GM12878 (cell line): ENCODE results near the gene LMCD1. TPM values are rescaled to one million over a fixed set of nuclear protein-coding genes. Genes with fewer than 3 reads are reported as not detected.
A peak's percentile ranks its signal among the peaks of the same experiment; 100 is the strongest.

Experiments used
- ATF7 ChIP-seq: fragments of 450-650 bp; IDR thresholded peaks from 2 replicates; pipeline ENCODE4 v1.6.1; 2016; ENCODE audit warnings: low read depth, mild to moderate bottlenecking
- DPF2 ChIP-seq: fragments of 450-650 bp; IDR thresholded peaks from 2 replicates; pipeline ENCODE4 v1.6.1; 2017; ENCODE audit warnings: mild to moderate bottlenecking
- FOS ChIP-seq: IDR thresholded peaks from 3 replicates; pipeline ENCODE4 v1.6.1; 2011; ENCODE audit warnings: borderline replicate concordance; ENCODE audit not compliant: insufficient read length; ENCODE audit errors: extremely low read depth
- FOXK2 ChIP-seq: fragments of 450-650 bp; IDR thresholded peaks from 2 replicates; pipeline ENCODE4 v1.6.1; 2017; ENCODE audit warnings: mild to moderate bottlenecking, moderate library complexity
- FOXM1 ChIP-seq: IDR thresholded peaks from 2 replicates; pipeline ENCODE4 v1.6.1; 2012; ENCODE audit warnings: low read depth, mild to moderate bottlenecking, inconsistent platforms, low read length, moderate library complexity
- HDAC6 ChIP-seq: fragments of 200-600 bp; sonication (generic); IDR thresholded peaks from one replicate; pipeline ENCODE4 v1.8.0; 2017; ENCODE audit warnings: antibody characterized with exemption; ENCODE audit not compliant: unreplicated experiment
- IKZF1 ChIP-seq: fragments of 450-650 bp; conservative IDR thresholded peaks from 2 replicates; pipeline ENCODE4 v1.6.1; 2017; ENCODE audit warnings: antibody characterized with exemption, mild to moderate bottlenecking
- IKZF2 ChIP-seq, 2 experiments: fragments of 450-650 bp; IDR thresholded peaks; 2 replicates each; pipeline ENCODE4 v1.6.1; 2017; ENCODE audit warnings: mild to moderate bottlenecking in 2 of 2, moderate library complexity in 2 of 2
- IRF4 ChIP-seq: IDR thresholded peaks from 2 replicates; pipeline ENCODE4 v1.6.1; 2011; ENCODE audit warnings: low read depth, low read length
- JUNB ChIP-seq: IDR thresholded peaks from 2 replicates; pipeline ENCODE4 v1.6.1; 2016; ENCODE audit warnings: antibody characterized with exemption, mild to moderate bottlenecking
- MLLT1 ChIP-seq: fragments of 450-650 bp; IDR thresholded peaks from 2 replicates; pipeline ENCODE4 v1.6.1; 2016; ENCODE audit warnings: mild to moderate bottlenecking
- NR2C2 ChIP-seq: IDR thresholded peaks from 2 replicates; pipeline ENCODE4 v1.6.1; 2011; ENCODE audit warnings: borderline replicate concordance, low read depth; ENCODE audit not compliant: control insufficient read depth, insufficient read length
- POLR2AphosphoS5 ChIP-seq: IDR thresholded peaks from 2 replicates; pipeline ENCODE4 v1.6.1; 2011; ENCODE audit warnings: mild to moderate bottlenecking, low read length, inconsistent platforms
- PRDM15 ChIP-seq: fragments of 450-650 bp; formaldehyde crosslinking; IDR thresholded peaks from 2 replicates; pipeline ENCODE4 v1.4.0; 2020; ENCODE audit warnings: mild to moderate bottlenecking, moderate library complexity
- RFX5 ChIP-seq: IDR thresholded peaks from 2 replicates; pipeline ENCODE4 v1.6.1; 2011; ENCODE audit warnings: low read depth, low read length, improper control_type of control experiment
- SPI1 ChIP-seq: IDR thresholded peaks from 2 replicates; pipeline ENCODE4 v1.6.1; 2011; ENCODE audit warnings: low read depth, mild to moderate bottlenecking, low read length, moderate library complexity, borderline replicate concordance; ENCODE audit not compliant: insufficient read depth
- TCF12 ChIP-seq: IDR thresholded peaks from 2 replicates; pipeline ENCODE4 v1.6.1; 2011; ENCODE audit warnings: low read depth, mild to moderate bottlenecking, low read length
- polyA plus RNA-seq, 11 experiments: library from polyadenylated mRNA; depleted of rRNA in 4 of 11; unstranded in 6 of 11; stranded (reverse) in 5 of 11; fragments of >200 nt; fragmentation: Nextera tagmentation in 4 of 11; fragmentation: Illumina TruSeq in 1 of 11; extraction: Ambion mirVana in 4 of 11; extraction: Trizol in 1 of 11; gene quantifications; 1 replicate in 1 of 11; 2 replicates in 10 of 11; pipeline versions ENCODE4 v1.2.1 to v1.2.3, GENCODE V29; 2011 to 2016; ENCODE audit warnings: inconsistent platforms in 2 of 11, missing spikeins in 2 of 11, low read depth in 1 of 11
- total RNA-seq, 4 experiments: library from RNA; depleted of rRNA in 3 of 4; stranded (reverse); fragments of >200 nt in 3 of 4; fragmentation: Illumina TruSeq in 1 of 4; extraction: Trizol in 1 of 4; gene quantifications; 2 replicates each; pipeline versions ENCODE4 v1.2.1 to v1.2.3, GENCODE V29; 2013 to 2021
- TF ChIP-seq, protein P1 (sequence below): fragments of 150-350 bp; IDR thresholded peaks from 2 replicates; pipeline ENCODE4 v1.6.1; 2016; ENCODE audit warnings: low read depth, low read length
- TF ChIP-seq, protein P2 (sequence below): fragments of 450-650 bp; IDR thresholded peaks from 2 replicates; pipeline ENCODE4 v1.6.1; 2014; ENCODE audit warnings: mild to moderate bottlenecking
- TF ChIP-seq, protein P3 (sequence below): fragments of 450-650 bp; IDR thresholded peaks from 2 replicates; pipeline ENCODE4 v1.6.1; 2017; ENCODE audit warnings: mild to moderate bottlenecking, low read depth, inconsistent platforms; ENCODE audit not compliant: poor library complexity, severe bottlenecking

Gene LMCD1
- total and polyA plus RNA-seq, 10 of the 15 experiments (the other 5 are each of a cell fraction or from before 2014, with no cell fraction given), result 0.27 to 6.4 (median 1.7) TPM

DNA sequence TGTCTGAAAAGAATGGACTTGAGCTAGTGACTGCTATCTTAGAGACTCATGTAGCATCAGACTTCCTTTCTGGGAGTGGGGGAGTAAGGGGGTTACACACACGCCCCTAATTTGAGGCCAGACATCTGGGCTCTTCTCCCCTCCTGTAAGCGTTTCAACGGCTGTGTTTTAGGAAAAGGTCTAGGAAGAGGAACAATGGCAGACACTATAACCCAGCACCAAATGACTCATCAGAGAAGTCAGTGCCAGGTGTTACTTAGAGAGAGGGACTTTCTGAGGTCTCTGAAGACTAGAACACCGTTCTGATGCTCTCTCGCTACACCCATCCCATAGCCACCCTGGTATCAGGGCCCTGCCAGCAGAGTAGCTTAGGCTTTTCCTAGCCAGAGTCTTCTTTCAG lies 77.5 kb downstream of the LMCD1 start (continued):
- TF ChIP-seq TCF12 (peak; percentile 92), FOS (no peak), SPI1 (peak; percentile 19; the same call in 1 of the 2 replicates), MLLT1 (no peak), RFX5 (0 out of 2 replicates have a peak, but pooled peaks have one; percentile 53), HDAC6 (no peak), DPF2 (peak; percentile 84), IKZF2 (IDR thresholded peaks at IDR 0.05) (peak; percentile 90 to 91), NR2C2 (no peak), JUNB (peak; percentile 80), IRF4 (peak; percentile 78), IKZF1 (peak; percentile 87), PRDM15 (CRISPR knock-in tag) (no peak), FOXM1 (no peak), ATF7 (0 out of 2 replicates have a peak, but pooled peaks have one; percentile 14), FOXK2 (no peak), POLR2AphosphoS5 (no peak)
- TF ChIP-seq, protein P1, sequence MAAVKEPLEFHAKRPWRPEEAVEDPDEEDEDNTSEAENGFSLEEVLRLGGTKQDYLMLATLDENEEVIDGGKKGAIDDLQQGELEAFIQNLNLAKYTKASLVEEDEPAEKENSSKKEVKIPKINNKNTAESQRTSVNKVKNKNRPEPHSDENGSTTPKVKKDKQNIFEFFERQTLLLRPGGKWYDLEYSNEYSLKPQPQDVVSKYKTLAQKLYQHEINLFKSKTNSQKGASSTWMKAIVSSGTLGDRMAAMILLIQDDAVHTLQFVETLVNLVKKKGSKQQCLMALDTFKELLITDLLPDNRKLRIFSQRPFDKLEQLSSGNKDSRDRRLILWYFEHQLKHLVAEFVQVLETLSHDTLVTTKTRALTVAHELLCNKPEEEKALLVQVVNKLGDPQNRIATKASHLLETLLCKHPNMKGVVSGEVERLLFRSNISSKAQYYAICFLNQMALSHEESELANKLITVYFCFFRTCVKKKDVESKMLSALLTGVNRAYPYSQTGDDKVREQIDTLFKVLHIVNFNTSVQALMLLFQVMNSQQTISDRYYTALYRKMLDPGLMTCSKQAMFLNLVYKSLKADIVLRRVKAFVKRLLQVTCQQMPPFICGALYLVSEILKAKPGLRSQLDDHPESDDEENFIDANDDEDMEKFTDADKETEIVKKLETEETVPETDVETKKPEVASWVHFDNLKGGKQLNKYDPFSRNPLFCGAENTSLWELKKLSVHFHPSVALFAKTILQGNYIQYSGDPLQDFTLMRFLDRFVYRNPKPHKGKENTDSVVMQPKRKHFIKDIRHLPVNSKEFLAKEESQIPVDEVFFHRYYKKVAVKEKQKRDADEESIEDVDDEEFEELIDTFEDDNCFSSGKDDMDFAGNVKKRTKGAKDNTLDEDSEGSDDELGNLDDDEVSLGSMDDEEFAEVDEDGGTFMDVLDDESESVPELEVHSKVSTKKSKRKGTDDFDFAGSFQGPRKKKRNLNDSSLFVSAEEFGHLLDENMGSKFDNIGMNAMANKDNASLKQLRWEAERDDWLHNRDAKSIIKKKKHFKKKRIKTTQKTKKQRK, result no peak
- TF ChIP-seq, protein P2, sequence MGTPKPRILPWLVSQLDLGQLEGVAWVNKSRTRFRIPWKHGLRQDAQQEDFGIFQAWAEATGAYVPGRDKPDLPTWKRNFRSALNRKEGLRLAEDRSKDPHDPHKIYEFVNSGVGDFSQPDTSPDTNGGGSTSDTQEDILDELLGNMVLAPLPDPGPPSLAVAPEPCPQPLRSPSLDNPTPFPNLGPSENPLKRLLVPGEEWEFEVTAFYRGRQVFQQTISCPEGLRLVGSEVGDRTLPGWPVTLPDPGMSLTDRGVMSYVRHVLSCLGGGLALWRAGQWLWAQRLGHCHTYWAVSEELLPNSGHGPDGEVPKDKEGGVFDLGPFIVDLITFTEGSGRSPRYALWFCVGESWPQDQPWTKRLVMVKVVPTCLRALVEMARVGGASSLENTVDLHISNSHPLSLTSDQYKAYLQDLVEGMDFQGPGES, result no peak
- TF ChIP-seq, protein P3, sequence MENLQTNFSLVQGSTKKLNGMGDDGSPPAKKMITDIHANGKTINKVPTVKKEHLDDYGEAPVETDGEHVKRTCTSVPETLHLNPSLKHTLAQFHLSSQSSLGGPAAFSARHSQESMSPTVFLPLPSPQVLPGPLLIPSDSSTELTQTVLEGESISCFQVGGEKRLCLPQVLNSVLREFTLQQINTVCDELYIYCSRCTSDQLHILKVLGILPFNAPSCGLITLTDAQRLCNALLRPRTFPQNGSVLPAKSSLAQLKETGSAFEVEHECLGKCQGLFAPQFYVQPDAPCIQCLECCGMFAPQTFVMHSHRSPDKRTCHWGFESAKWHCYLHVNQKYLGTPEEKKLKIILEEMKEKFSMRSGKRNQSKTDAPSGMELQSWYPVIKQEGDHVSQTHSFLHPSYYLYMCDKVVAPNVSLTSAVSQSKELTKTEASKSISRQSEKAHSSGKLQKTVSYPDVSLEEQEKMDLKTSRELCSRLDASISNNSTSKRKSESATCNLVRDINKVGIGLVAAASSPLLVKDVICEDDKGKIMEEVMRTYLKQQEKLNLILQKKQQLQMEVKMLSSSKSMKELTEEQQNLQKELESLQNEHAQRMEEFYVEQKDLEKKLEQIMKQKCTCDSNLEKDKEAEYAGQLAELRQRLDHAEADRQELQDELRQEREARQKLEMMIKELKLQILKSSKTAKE, result no peak
